Measurements from ENCODE around the gene NELL1.

DNA sequence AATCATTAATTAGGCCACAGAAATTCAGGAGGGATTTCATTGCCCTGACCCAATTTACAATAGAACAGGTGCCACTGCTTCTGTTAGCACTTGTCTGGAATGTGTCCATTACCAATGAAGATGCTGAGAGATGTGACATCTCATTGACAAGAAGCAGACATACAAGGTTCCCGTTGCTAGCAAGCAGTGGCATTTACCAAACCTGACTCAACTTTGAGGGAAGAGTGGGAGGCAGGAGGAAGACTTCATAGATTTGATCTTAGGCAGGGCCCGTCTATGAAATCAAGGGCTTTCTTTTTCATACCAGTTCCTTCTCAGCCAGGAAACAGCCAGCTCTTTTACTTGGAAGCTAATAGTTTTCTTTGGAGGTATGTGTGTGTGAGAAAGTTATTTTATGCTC, 280.2 kb downstream of the NELL1 start:
- TF ChIP-seq, protein P1, sequence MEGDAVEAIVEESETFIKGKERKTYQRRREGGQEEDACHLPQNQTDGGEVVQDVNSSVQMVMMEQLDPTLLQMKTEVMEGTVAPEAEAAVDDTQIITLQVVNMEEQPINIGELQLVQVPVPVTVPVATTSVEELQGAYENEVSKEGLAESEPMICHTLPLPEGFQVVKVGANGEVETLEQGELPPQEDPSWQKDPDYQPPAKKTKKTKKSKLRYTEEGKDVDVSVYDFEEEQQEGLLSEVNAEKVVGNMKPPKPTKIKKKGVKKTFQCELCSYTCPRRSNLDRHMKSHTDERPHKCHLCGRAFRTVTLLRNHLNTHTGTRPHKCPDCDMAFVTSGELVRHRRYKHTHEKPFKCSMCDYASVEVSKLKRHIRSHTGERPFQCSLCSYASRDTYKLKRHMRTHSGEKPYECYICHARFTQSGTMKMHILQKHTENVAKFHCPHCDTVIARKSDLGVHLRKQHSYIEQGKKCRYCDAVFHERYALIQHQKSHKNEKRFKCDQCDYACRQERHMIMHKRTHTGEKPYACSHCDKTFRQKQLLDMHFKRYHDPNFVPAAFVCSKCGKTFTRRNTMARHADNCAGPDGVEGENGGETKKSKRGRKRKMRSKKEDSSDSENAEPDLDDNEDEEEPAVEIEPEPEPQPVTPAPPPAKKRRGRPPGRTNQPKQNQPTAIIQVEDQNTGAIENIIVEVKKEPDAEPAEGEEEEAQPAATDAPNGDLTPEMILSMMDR (IDR thresholded peaks at IDR 0.05) = no peak
- TF ChIP-seq POLR2A (IDR thresholded peaks at IDR 0.05) (no peak), EP300 (IDR thresholded peaks at IDR 0.05; ENCODE audit: low read depth) (no peak), POLR2AphosphoS5 (IDR thresholded peaks at IDR 0.05) (no peak)

Measured in transverse colon (tissue), 4 donors.